Right atrium auricular region (tissue), 2 donors: ENCODE results near the gene CA9. TPM values are rescaled to one million over a fixed set of nuclear protein-coding genes. Genes with fewer than 3 reads are reported as not detected.
A peak's percentile ranks its signal among the peaks of the same experiment; 100 is the strongest.

Experiments
- DNase-seq: peaks from one replicate; pipeline ENCODE4 v3.0.0-alpha.2; 2019; ENCODE audit warnings: low spot score
- H3K27ac ChIP-seq, 2 donors: fragments of 200-600 bp; sonication (generic); 1 replicate in 1 of 2; 2 replicates in 1 of 2; pipeline ENCODE4 v1.5.1; 2016 to 2019
- H3K27me3 ChIP-seq, 2 donors: fragments of 200-600 bp; sonication (generic); one replicate each; pipeline versions ENCODE4 v1.5.1 to v1.6.0; 2017 to 2019
- H3K36me3 ChIP-seq: fragments of 200-600 bp; sonication (generic); one replicate; pipeline ENCODE4 v1.5.1; 2016
- H3K4me1 ChIP-seq, 2 donors: fragments of 200-600 bp; sonication (generic); one replicate each; pipeline versions ENCODE4 v1.5.1 to v1.6.0; 2017 to 2019
- H3K4me3 ChIP-seq, 2 donors: fragments of 200-600 bp; sonication (generic); 1 replicate in 1 of 2; 2 replicates in 1 of 2; pipeline ENCODE4 v1.5.1; 2017 to 2019; ENCODE audit warnings: mild to moderate bottlenecking in 1 of 2, moderate library complexity in 1 of 2
- H3K9me3 ChIP-seq, 2 donors: fragments of 200-600 bp; sonication (generic); one replicate each; pipeline ENCODE4 v1.5.1; 2019
- total RNA-seq, 2 donors: library from RNA; depleted of rRNA; stranded (reverse); fragments of >200 nt; gene quantifications; one replicate each; pipeline ENCODE4 v1.1.0, GENCODE V29; 2016
- TF ChIP-seq, protein P1 (sequence below), 2 donors: fragments of 200-600 bp; sonication (generic); IDR thresholded peaks; one replicate each; pipeline ENCODE4 v1.5.1; 2019; ENCODE audit warnings: antibody characterized with exemption in 2 of 2

CA9 gene
- total RNA-seq, 2 donors from 2014 or later, result 5.5 to 5.9 TPM

DNA sequence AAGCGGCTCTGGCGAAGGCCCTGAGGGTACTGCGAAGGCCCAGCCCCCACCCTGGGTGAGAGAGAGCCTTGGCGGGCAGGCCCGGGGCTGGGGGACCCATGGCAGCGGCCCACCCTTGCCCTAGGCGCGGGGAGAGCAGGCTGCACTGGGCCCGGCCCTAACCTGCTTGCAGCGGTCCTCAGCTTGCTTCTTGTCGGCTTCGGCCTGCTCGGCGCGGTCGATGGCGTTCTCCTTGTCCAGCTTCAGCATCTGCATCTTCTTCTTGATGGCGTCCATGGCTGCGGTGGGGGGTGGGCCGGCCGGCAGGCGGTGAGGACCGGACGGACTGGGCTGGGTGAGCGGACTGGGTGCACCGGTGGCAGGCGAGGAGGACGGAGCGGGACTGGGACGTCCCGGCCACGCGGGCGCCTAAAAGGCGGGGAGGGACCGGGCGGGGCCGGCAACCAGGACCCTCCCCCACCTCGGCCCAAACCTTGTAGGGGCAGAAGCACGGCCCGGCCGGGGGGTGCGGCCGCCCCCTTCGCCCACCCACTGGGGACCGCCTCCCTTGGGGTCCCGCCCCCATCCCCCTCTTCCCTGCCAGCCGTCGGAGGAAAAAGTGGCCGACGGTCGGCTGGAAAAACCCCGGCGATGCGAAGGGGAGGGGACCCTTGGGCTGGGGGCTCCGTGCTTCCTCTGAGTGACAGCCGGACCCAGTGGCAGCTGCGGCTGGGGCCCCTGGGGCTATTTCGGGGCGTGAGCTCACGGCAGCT is 16.0 kb downstream of the CA9 start, which contains the start of gene TPM2:
Gene TPM2, minus strand, starts transcription at position 384 of the 752 bp plus-strand sequence. Its CDS starts 108 bp downstream, at position 276.
- Histone ChIP-seq H3K27ac (peak within 1 kb of the TSS; percentile 97 to 99), H3K27me3 (no peaks in the 10 kb centered on the region), H3K4me1 (peaks cover 0 to 56% of the 10 kb centered on the region in 2 donors), H3K36me3 (peaks cover 27% of the 10 kb centered on the region), H3K9me3 (no peaks in the 10 kb centered on the region), H3K4me3 (peak within 1 kb of the TSS; percentile 70 to 74)
- DNase-seq, result peak; percentile 67
- TF ChIP-seq, protein P1, sequence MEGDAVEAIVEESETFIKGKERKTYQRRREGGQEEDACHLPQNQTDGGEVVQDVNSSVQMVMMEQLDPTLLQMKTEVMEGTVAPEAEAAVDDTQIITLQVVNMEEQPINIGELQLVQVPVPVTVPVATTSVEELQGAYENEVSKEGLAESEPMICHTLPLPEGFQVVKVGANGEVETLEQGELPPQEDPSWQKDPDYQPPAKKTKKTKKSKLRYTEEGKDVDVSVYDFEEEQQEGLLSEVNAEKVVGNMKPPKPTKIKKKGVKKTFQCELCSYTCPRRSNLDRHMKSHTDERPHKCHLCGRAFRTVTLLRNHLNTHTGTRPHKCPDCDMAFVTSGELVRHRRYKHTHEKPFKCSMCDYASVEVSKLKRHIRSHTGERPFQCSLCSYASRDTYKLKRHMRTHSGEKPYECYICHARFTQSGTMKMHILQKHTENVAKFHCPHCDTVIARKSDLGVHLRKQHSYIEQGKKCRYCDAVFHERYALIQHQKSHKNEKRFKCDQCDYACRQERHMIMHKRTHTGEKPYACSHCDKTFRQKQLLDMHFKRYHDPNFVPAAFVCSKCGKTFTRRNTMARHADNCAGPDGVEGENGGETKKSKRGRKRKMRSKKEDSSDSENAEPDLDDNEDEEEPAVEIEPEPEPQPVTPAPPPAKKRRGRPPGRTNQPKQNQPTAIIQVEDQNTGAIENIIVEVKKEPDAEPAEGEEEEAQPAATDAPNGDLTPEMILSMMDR (IDR thresholded peaks at IDR 0.05), result no peak

DNA sequence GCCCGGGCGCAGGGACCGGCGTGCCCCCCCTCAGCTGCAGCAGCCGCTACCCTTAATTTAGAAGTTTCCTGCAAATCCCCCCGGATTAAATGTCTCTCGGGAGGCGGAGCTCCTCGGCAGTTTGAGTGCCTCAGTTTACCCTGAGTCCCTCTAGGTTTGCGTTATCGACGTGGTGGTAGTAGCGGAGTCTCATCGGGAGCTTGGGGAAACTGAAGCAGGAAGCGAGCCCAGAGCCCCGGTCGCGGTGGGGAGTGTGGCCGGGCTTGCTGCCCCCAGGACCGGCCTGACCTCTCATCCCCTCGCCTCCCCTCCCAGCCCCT is 16.5 kb downstream of the CA9 start:
- Histone ChIP-seq H3K27me3 (no peaks in the 10 kb centered on the region), H3K4me3 (peak overlapping the region; percentile 70 to 74), H3K4me1 (peaks cover 0 to 50% of the 10 kb centered on the region in 2 donors), H3K9me3 (no peaks in the 10 kb centered on the region), H3K27ac (peak overlapping the region; percentile 97 to 99), H3K36me3 (peaks cover 21% of the 10 kb centered on the region)
- no peak for DNase-seq
- TF ChIP-seq, protein P1 (IDR thresholded peaks at IDR 0.05), result no peak

DNA sequence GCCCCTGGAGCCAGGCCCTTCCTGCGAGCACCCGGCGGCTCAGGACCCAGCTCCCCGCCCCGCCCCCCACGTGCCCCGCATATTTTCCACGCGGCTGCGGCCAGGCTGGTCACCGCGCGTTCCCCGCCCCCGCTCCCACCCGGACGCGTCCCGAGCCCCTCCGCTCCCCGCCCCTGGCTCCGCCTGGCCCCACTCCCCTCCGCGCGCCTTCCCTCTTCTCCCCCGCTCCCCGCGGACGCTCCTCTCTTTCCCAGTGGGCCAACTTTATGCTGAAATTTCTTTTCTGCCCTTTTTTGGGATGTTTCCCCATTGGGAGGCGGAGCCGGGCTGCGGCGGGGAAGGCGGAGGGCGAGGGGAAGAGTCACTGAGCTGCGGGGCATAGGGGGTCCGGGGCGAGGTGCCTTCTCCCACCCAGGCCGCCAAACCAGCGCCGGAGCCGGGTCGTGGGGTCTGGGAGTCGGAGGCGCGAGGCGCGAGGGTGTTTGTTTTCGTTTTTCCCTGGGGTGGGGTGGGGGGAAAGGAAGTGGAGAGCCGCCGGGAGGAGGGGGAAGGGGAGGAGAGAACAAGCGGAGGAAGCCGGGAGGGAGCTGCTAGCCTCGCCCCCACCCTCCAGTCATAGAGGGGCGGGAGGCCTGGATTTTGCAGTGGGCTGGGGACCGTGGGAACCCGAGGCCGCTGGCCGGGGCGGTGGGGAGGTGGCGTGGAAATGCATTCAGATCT is 17.0 kb downstream of the CA9 start:
- H3K4me1 ChIP-seq, result peaks cover 0 to 45% of the 10 kb centered on the region in 2 donors
- TF ChIP-seq, protein P1 (IDR thresholded peaks at IDR 0.05), result no peak

DNA sequence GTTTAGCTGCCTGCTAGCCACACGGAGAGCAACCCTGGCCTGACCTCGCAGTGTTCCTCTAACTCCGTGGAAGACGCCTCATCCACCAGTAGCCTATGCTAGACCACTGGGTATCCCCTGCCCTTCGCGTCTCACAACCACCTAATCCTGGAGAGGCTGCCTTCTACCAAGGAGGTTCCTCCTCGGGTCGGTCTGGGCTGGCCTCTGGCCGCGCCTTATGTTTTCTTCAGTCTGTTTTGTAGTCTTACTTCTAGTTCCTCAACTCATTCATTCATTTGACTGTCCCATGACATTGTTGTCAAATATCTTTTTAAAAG is 17.6 kb downstream of the CA9 start:
- Histone ChIP-seq H3K27me3 (no peaks in the 10 kb centered on the region), H3K27ac (peak overlapping the region; percentile 97 to 99), H3K4me3 (peak overlapping the region; percentile 70 to 74), H3K36me3 (peaks cover 20% of the 10 kb centered on the region), H3K4me1 (peaks cover 0 to 41% of the 10 kb centered on the region in 2 donors), H3K9me3 (no peaks in the 10 kb centered on the region)
- no peak for DNase-seq
- TF ChIP-seq, protein P1 (IDR thresholded peaks at IDR 0.05), result no peak

More for the DNA sequence above, 17.0 kb downstream of the CA9 start:
- H3K36me3 ChIP-seq, result peaks cover 19% of the 10 kb centered on the region
- DNase-seq, result peak; percentile 71
- peak overlapping the region; percentile 70 to 74 for H3K4me3 ChIP-seq
- H3K27ac ChIP-seq, result peak overlapping the region; percentile 97 to 99
- no peaks in the 10 kb centered on the region for H3K27me3 ChIP-seq
- no peaks in the 10 kb centered on the region for H3K9me3 ChIP-seq

DNA sequence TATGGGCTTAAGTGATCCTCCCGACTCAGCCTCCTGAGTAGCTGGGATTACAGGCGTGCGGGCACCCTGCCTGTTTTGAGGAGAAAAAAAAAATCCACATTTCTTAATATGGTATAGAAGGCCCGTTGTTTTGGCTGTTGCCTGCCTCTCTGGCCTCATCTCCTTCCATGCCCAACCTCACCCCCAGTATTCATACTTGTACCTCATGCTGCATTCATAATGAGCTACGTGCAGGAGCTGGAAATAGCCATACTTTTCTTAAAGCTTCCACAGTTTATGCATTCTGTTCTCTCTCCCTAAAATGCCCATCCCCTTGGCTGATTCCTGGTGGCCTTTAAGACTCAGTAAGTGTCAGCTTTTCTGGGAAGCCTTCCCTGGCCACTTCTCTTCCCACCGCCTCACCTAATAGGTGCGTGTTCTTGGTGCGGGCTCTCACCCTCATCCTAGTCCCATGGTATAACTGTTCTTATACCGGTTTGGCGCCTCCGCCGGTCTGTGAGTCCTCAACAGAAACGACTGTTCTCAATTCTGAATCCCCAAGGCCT is 18.1 kb downstream of the CA9 start:
- no peak for DNase-seq
- TF ChIP-seq, protein P1 (IDR thresholded peaks at IDR 0.05), result no peak
- Histone ChIP-seq H3K27me3 (no peaks in the 10 kb centered on the region), H3K27ac (peak overlapping the region; percentile 97 to 99), H3K36me3 (peaks cover 23% of the 10 kb centered on the region), H3K4me3 (no peak overlapping the region), H3K4me1 (peaks cover 0 to 41% of the 10 kb centered on the region in 2 donors), H3K9me3 (no peaks in the 10 kb centered on the region)
